Loucy (cell line): Measurements from ENCODE around the gene PARD3B.

ENCODE experiments used
- EZH2phosphoT487 ChIP-seq: fragments of 200-600 bp; IDR thresholded peaks from 2 replicates; pipeline ENCODE4 v1.6.1; 2018; ENCODE audit warnings: antibody characterized with exemption, mild to moderate bottlenecking, moderate library complexity, borderline replicate concordance
- TF ChIP-seq, protein P1 (sequence below): fragments of 200-600 bp; sonication (generic); conservative IDR thresholded peaks from 2 replicates; pipeline ENCODE4 v1.5.1; 2014; ENCODE audit warnings: mild to moderate bottlenecking, antibody characterized with exemption, low read length

- TF ChIP-seq, protein P1, sequence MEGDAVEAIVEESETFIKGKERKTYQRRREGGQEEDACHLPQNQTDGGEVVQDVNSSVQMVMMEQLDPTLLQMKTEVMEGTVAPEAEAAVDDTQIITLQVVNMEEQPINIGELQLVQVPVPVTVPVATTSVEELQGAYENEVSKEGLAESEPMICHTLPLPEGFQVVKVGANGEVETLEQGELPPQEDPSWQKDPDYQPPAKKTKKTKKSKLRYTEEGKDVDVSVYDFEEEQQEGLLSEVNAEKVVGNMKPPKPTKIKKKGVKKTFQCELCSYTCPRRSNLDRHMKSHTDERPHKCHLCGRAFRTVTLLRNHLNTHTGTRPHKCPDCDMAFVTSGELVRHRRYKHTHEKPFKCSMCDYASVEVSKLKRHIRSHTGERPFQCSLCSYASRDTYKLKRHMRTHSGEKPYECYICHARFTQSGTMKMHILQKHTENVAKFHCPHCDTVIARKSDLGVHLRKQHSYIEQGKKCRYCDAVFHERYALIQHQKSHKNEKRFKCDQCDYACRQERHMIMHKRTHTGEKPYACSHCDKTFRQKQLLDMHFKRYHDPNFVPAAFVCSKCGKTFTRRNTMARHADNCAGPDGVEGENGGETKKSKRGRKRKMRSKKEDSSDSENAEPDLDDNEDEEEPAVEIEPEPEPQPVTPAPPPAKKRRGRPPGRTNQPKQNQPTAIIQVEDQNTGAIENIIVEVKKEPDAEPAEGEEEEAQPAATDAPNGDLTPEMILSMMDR, result no peak
- TF ChIP-seq EZH2phosphoT487, result no peak
Measured at GRCh38 chr2:205210494-205210893, 665.2 kb downstream of the PARD3B start.
